ENCODE data around the gene BRD1.

The BRD1 gene

GRCh38 chr22:49815641-49816091 is 12.0 kb downstream of the BRD1 start:
- no peak overlapping the region for H3K27ac ChIP-seq (ENCODE audit: low read depth, low read length)

GRCh38 chr22:49814856-49815255 is 12.8 kb downstream of the BRD1 start:
- H3K4me1 ChIP-seq (ENCODE audit: control insufficient read depth in 5 of 5, insufficient read depth in 5 of 5, low read length in 5 of 5), result peaks cover 2 to 34% (median 17%) of the 10 kb centered on the region in 5 donors
- no peak overlapping the region for H3K27ac ChIP-seq (ENCODE audit: low read depth, low read length)
- no peak overlapping the region for H3K4me3 ChIP-seq (ENCODE audit: low read depth in 1 of 5, low read length in 5 of 5)
- no peaks in the 10 kb centered on the region for H3K27me3 ChIP-seq (ENCODE audit: control insufficient read depth in 5 of 5, insufficient read depth in 4 of 5, low read length in 5 of 5)
- no peaks in the 10 kb centered on the region for H3K9me3 ChIP-seq (ENCODE audit: control insufficient read depth in 5 of 5, low read length in 5 of 5)
- peaks cover 0 to 60% (median 30%) of the 10 kb centered on the region in 5 donors for H3K36me3 ChIP-seq (ENCODE audit: control insufficient read depth in 5 of 5, insufficient read depth in 5 of 5, low read length in 5 of 5)
- no peak overlapping the region for H3K9ac ChIP-seq (ENCODE audit: low read length in 5 of 5)

More at GRCh38 chr22:49815641-49816091, 12.0 kb downstream of the BRD1 start:
- Histone ChIP-seq H3K27me3 (ENCODE audit: control insufficient read depth in 5 of 5, insufficient read depth in 4 of 5, low read length in 5 of 5) (no peaks in the 10 kb centered on the region), H3K9me3 (ENCODE audit: control insufficient read depth in 5 of 5, low read length in 5 of 5) (no peaks in the 10 kb centered on the region), H3K9ac (ENCODE audit: low read length in 5 of 5) (no peak overlapping the region), H3K4me1 (ENCODE audit: control insufficient read depth in 5 of 5, insufficient read depth in 5 of 5, low read length in 5 of 5) (peaks cover 2 to 28% (median 11%) of the 10 kb centered on the region in 5 donors), H3K4me3 (ENCODE audit: low read depth in 1 of 5, low read length in 5 of 5) (no peak overlapping the region), H3K36me3 (ENCODE audit: control insufficient read depth in 5 of 5, insufficient read depth in 5 of 5, low read length in 5 of 5) (peaks cover 0 to 68% (median 37%) of the 10 kb centered on the region in 5 donors)

- Histone ChIP-seq H3K27ac (ENCODE audit: low read depth, low read length) (no peak overlapping the region), H3K27me3 (ENCODE audit: control insufficient read depth in 5 of 5, insufficient read depth in 4 of 5, low read length in 5 of 5) (no peaks in the 10 kb centered on the region), H3K36me3 (ENCODE audit: control insufficient read depth in 5 of 5, insufficient read depth in 5 of 5, low read length in 5 of 5) (peaks cover 0 to 55% (median 30%) of the 10 kb centered on the region in 5 donors), H3K9me3 (ENCODE audit: control insufficient read depth in 5 of 5, low read length in 5 of 5) (no peaks in the 10 kb centered on the region), H3K4me1 (ENCODE audit: control insufficient read depth in 5 of 5, insufficient read depth in 5 of 5, low read length in 5 of 5) (peaks cover 2 to 35% (median 18%) of the 10 kb centered on the region in 5 donors), H3K4me3 (ENCODE audit: low read depth in 1 of 5, low read length in 5 of 5) (no peak overlapping the region), H3K9ac (ENCODE audit: low read length in 5 of 5) (no peak overlapping the region)
Measured at GRCh38 chr22:49814164-49814686, 13.4 kb downstream of the BRD1 start.

GRCh38 chr22:49812838-49813237 is 14.8 kb downstream of the BRD1 start:
- Histone ChIP-seq H3K9me3 (ENCODE audit: control insufficient read depth in 5 of 5, low read length in 5 of 5) (no peaks in the 10 kb centered on the region), H3K4me3 (ENCODE audit: low read depth in 1 of 5, low read length in 5 of 5) (no peak overlapping the region), H3K4me1 (ENCODE audit: control insufficient read depth in 5 of 5, insufficient read depth in 5 of 5, low read length in 5 of 5) (peaks cover 2 to 41% (median 18%) of the 10 kb centered on the region in 5 donors), H3K27me3 (ENCODE audit: control insufficient read depth in 5 of 5, insufficient read depth in 4 of 5, low read length in 5 of 5) (no peaks in the 10 kb centered on the region), H3K27ac (ENCODE audit: low read depth, low read length) (no peak overlapping the region), H3K36me3 (ENCODE audit: control insufficient read depth in 5 of 5, insufficient read depth in 5 of 5, low read length in 5 of 5) (peaks cover 0 to 42% (median 24%) of the 10 kb centered on the region in 5 donors), H3K9ac (ENCODE audit: low read length in 5 of 5) (no peak overlapping the region)

- peaks cover 2 to 34% (median 25%) of the 10 kb centered on the region in 5 donors for H3K4me1 ChIP-seq (ENCODE audit: control insufficient read depth in 5 of 5, insufficient read depth in 5 of 5, low read length in 5 of 5)
- H3K9me3 ChIP-seq (ENCODE audit: control insufficient read depth in 5 of 5, low read length in 5 of 5), result no peaks in the 10 kb centered on the region
- H3K4me3 ChIP-seq (ENCODE audit: low read depth in 1 of 5, low read length in 5 of 5), result no peak overlapping the region
- peaks cover 0 to 26% (median 11%) of the 10 kb centered on the region in 5 donors for H3K36me3 ChIP-seq (ENCODE audit: control insufficient read depth in 5 of 5, insufficient read depth in 5 of 5, low read length in 5 of 5)
- no peak overlapping the region for H3K27ac ChIP-seq (ENCODE audit: low read depth, low read length)
- no peaks in the 10 kb centered on the region for H3K27me3 ChIP-seq (ENCODE audit: control insufficient read depth in 5 of 5, insufficient read depth in 4 of 5, low read length in 5 of 5)
- no peak overlapping the region for H3K9ac ChIP-seq (ENCODE audit: low read length in 5 of 5)
Measured at GRCh38 chr22:49811020-49811791, 16.5 kb downstream of the BRD1 start.

GRCh38 chr22:49810363-49811019 is 17.2 kb downstream of the BRD1 start:
- H3K9me3 ChIP-seq (ENCODE audit: control insufficient read depth in 5 of 5, low read length in 5 of 5), result no peaks in the 10 kb centered on the region
- no peaks in the 10 kb centered on the region for H3K27me3 ChIP-seq (ENCODE audit: control insufficient read depth in 5 of 5, insufficient read depth in 4 of 5, low read length in 5 of 5)
- no peak overlapping the region for H3K27ac ChIP-seq (ENCODE audit: low read depth, low read length)
- H3K9ac ChIP-seq (ENCODE audit: low read length in 5 of 5), result no peak overlapping the region
- H3K4me3 ChIP-seq (ENCODE audit: low read depth in 1 of 5, low read length in 5 of 5), result no peak overlapping the region
- peaks cover 0 to 20% (median 9%) of the 10 kb centered on the region in 5 donors for H3K36me3 ChIP-seq (ENCODE audit: control insufficient read depth in 5 of 5, insufficient read depth in 5 of 5, low read length in 5 of 5)
- peaks cover 2 to 31% (median 25%) of the 10 kb centered on the region in 5 donors for H3K4me1 ChIP-seq (ENCODE audit: control insufficient read depth in 5 of 5, insufficient read depth in 5 of 5, low read length in 5 of 5)

- H3K9ac ChIP-seq (ENCODE audit: low read length in 5 of 5), result no peak overlapping the region
- peaks cover 2 to 30% (median 22%) of the 10 kb centered on the region in 5 donors for H3K4me1 ChIP-seq (ENCODE audit: control insufficient read depth in 5 of 5, insufficient read depth in 5 of 5, low read length in 5 of 5)
- no peaks in the 10 kb centered on the region for H3K27me3 ChIP-seq (ENCODE audit: control insufficient read depth in 5 of 5, insufficient read depth in 4 of 5, low read length in 5 of 5)
- peaks cover 0 to 30% (median 14%) of the 10 kb centered on the region in 5 donors for H3K36me3 ChIP-seq (ENCODE audit: control insufficient read depth in 5 of 5, insufficient read depth in 5 of 5, low read length in 5 of 5)
- H3K27ac ChIP-seq (ENCODE audit: low read depth, low read length), result no peak overlapping the region
- H3K9me3 ChIP-seq (ENCODE audit: control insufficient read depth in 5 of 5, low read length in 5 of 5), result no peaks in the 10 kb centered on the region
- H3K4me3 ChIP-seq (ENCODE audit: low read depth in 1 of 5, low read length in 5 of 5), result no peak overlapping the region
Measured at GRCh38 chr22:49807780-49808708, 19.6 kb downstream of the BRD1 start.

- no peak overlapping the region for H3K27ac ChIP-seq (ENCODE audit: low read depth, low read length)
- peaks cover 0 to 25% (median 20%) of the 10 kb centered on the region in 5 donors for H3K4me1 ChIP-seq (ENCODE audit: control insufficient read depth in 5 of 5, insufficient read depth in 5 of 5, low read length in 5 of 5)
- H3K9me3 ChIP-seq (ENCODE audit: control insufficient read depth in 5 of 5, low read length in 5 of 5), result no peaks in the 10 kb centered on the region
- no peaks in the 10 kb centered on the region for H3K27me3 ChIP-seq (ENCODE audit: control insufficient read depth in 5 of 5, insufficient read depth in 4 of 5, low read length in 5 of 5)
- H3K36me3 ChIP-seq (ENCODE audit: control insufficient read depth in 5 of 5, insufficient read depth in 5 of 5, low read length in 5 of 5), result peaks cover 0 to 29% (median 20%) of the 10 kb centered on the region in 5 donors
- H3K9ac ChIP-seq (ENCODE audit: low read length in 5 of 5), result no peak overlapping the region
- H3K4me3 ChIP-seq (ENCODE audit: low read depth in 1 of 5, low read length in 5 of 5), result no peak overlapping the region
Measured at GRCh38 chr22:49807129-49807528, 20.5 kb downstream of the BRD1 start.

GRCh38 chr22:49803737-49804375 is 23.8 kb downstream of the BRD1 start:
- no peaks in the 10 kb centered on the region for H3K9me3 ChIP-seq (ENCODE audit: control insufficient read depth in 5 of 5, low read length in 5 of 5)
- peaks cover 0 to 22% (median 20%) of the 10 kb centered on the region in 5 donors for H3K4me1 ChIP-seq (ENCODE audit: control insufficient read depth in 5 of 5, insufficient read depth in 5 of 5, low read length in 5 of 5)
- no peak overlapping the region for H3K4me3 ChIP-seq (ENCODE audit: low read depth in 1 of 5, low read length in 5 of 5)
- H3K27me3 ChIP-seq (ENCODE audit: control insufficient read depth in 5 of 5, insufficient read depth in 4 of 5, low read length in 5 of 5), result no peaks in the 10 kb centered on the region
- peaks cover 0 to 59% (median 36%) of the 10 kb centered on the region in 5 donors for H3K36me3 ChIP-seq (ENCODE audit: control insufficient read depth in 5 of 5, insufficient read depth in 5 of 5, low read length in 5 of 5)
- H3K9ac ChIP-seq (ENCODE audit: low read length in 5 of 5), result no peak overlapping the region
- H3K27ac ChIP-seq (ENCODE audit: low read depth, low read length), result no peak overlapping the region

Measured in subcutaneous abdominal adipose tissue (tissue), 5 donors.